DMS53 (cell line): ENCODE measurements around the gene ARHGEF2.
"Not testable (repeated sequence)": the region's sequence is repeated elsewhere in the genome, so short reads cannot be mapped to it uniquely, and the experiment has no call there.

Experiments used
- DNase-seq: peaks from one replicate; lab custom pipeline; 2025; lab: John Stamatoyannopoulos, UW

The ARHGEF2 gene

DNA sequence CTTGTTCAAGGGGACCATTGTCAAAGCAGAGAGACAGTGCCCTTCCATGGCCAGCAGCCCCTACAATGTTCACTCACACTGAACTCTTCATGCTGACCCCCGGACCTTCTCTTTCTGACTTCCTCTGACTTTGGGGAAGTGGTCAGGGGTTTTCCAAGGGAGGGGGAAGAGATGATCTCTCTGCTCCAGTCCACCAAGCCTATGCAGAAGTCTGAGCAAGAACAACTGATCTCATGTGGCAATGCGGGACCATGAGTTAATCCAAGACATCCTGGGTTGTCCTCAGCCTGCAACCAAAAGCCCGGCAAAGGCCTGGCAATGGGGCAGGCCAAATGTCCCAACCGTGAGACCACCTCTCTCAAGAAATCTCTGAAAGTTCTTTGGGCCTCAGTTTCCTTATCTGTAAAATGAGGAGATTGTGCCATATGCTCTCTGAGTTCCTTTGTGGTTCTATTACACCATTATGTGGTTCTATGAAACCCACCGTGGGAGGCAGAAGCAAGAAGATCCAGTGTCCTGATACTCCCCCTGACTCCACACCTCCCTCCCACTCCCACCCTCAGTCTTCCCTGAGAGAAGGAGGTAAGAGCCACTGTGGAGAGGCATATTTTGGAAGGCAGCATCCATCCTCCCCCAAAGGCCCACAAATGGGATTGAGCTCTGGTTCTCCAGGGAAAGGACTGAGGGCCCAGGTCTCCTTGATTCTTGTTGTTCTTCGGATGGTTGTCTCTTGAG, 11.8 kb upstream of the ARHGEF2 start:
- no peak for DNase-seq

DNA sequence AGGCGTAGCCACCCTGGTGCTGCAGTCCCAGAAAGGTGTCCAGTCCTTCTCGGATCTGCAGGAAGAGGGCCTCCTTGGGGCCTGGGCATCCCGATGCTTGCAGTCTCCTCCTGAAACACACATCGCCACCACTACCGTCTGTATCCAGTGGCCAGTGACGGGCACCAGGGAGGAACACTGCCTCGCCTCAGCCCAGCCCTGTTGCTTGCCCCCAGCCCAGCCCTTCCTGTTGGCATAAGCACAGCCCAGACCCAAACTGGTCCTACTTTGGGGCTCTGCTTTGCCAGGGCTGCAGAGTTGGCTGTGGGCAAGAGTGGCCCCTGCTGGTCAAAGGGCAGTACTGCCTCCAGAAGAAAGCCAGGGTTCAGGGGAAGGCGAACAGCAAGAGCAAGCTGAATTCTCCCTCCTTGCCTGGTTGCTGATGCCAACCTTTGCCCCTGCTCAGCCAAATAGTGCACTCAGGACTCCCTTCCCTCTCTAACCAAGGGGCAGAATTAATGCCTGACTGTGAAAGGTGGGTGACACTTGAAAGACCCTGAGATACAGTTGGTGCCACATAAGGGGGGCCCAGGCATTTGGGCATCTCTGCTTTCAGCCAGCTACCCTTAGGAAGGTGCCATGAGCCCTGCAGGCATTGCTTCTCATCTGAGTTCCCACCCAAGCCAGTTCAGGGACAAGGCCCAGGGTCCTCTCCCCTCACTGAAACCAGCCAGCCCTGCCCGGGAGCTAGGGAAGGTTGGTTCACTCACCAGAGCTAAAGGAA, 11.1 kb upstream of the ARHGEF2 start:
- peak; percentile 80 for DNase-seq

DNA sequence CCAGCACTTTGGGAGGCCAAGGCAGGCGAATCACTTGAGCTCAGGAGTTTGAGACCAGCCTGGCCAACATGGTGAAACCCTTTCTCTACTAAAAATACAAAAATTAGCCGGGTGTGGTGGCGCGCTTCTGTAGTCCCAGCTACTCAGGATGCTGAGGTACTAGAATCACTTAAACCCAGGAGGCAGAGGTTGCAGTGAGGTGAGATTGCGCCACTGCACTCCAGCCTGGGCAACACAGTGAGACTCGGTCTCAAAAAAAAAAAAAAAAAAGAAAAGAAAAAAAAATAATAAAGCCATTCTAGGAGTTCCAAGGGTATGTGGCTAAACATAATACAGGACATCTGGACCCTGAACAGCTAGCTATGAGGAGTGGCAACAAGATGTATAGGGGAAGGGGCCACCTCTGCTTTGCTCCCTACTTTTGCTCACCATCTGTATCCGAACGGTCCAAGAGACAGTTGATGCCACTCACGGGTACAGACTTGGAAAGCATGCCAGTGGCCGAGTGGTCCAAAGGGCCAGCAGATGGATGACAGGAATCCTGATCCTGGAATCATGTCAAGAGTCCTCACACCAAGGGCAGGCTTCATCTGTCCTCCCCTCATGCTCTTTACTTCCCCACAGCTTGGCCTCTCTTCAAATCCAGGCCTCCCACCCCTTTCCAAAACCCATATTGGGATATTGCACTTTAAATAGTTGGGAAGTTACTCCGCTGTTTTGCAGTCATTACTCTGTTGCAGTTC, 6.7 kb upstream of the ARHGEF2 start:
- DNase-seq: not testable (repeated sequence)

- DNase-seq: peak; percentile 93
Measured at GRCh38 chr1:155984341-155984740, 6.0 kb upstream of the ARHGEF2 start.

DNA sequence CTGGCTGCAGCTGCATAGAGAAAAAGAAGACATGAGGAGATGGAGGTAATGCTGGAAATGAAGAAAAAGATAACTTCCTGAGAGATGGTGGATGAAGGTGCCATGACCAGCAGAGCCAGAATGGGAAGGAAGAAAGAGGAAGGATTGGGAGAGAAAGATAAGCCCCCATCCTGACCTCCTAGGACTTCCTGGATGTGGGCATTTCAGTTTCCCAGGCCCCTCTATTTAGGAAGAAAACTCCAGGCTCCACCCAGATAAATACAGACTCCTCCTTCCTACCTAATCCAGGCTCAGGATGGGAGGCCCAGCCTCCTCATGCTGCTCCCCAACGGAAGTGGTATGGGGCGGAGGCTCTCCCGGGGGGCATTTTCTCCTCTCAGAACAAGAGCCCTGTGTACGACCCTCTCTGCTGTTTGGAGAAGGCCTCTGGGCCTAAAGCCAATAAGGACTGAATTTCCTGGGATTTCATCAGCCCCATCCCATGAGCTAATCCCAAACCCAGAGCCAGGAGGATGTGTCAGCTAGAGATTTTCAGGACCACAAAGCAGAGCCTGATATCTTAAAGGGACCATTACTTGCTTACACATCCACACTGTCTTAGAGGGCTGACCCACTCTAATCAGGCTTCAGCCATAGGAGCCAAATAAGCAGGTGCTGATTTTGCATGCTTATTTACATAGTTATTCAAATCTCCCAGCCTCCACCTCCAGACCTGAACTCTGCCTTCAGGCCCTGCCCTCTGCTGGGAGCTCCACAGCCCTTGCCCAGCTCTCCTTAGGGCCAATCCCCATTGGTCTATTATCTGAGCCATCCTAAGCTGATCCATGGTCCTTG, 5.1 kb upstream of the ARHGEF2 start:
- DNase-seq: peak; percentile 68

GRCh38 chr1:155982106-155982505, 3.8 kb upstream of the ARHGEF2 start:
- no peak for DNase-seq

- no peak for DNase-seq
Measured at GRCh38 chr1:155981266-155982088, 3.1 kb upstream of the ARHGEF2 start.

DNA sequence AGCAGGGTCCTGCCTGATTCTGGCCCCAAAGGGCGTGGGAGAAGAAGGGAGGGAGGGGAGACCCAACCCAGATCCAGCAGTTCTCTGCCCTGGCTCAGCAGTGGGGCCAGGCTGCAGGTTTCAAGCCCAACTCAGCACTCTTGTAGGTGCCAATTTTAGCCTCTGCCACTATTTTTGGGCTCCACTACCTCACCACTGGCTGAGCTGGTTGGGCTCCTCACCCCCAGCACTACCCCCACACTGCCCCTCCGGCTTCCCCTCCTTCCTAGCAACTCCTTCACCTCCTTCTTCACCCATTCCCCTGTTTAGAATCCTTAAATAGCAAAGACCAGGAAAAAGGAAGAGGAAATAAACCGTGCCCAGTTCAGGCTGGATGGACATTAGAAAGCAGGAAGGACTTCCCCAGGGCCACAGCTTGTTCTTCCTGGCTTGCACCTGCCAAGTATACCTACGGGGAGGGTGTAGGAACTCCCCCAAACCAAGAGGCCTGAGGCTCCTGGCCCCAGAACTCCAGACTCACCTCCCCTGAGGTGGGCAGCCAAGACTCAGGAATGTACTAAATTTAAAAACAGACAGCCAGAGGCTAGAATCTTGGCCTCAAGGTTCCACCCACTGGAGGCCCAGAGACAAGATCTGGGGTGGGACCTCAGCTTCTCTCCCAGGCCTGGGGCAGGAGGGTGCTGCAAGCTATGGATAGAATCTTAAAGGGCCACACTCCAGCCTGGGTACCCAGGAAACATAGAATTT, 1.4 kb upstream of the ARHGEF2 start:
- DNase-seq: peak; percentile 19

DNA sequence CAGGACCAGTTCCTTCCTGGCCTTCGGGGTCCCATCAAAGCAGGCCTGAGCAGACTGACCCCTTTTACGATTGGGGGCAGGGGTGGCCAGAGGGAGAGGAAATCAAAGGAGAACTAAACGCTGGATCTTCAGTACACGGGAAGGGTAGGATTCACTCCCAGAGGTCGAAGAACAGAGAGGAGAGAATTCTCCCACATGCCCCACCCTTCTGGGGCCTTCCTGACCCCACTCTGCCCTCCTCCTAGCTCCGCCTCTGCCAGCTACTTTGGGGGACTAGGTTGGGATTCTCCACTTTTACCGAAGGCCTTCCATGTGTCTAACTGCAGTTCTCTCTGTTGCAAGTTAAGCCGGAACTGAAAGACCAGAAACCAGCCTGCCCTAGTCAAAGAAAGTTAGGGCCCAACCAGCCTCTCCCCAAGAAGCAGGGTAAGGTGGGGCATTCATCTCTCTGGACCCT, 654 bp upstream of the ARHGEF2 start:
- DNase-seq: no peak

- peak; percentile 63 for DNase-seq
Measured at GRCh38 chr1:155977690-155978324, 540 bp downstream of the ARHGEF2 start.

- DNase-seq: peak; percentile 44
Measured at GRCh38 chr1:155976913-155977689, 1.2 kb downstream of the ARHGEF2 start.

DNA sequence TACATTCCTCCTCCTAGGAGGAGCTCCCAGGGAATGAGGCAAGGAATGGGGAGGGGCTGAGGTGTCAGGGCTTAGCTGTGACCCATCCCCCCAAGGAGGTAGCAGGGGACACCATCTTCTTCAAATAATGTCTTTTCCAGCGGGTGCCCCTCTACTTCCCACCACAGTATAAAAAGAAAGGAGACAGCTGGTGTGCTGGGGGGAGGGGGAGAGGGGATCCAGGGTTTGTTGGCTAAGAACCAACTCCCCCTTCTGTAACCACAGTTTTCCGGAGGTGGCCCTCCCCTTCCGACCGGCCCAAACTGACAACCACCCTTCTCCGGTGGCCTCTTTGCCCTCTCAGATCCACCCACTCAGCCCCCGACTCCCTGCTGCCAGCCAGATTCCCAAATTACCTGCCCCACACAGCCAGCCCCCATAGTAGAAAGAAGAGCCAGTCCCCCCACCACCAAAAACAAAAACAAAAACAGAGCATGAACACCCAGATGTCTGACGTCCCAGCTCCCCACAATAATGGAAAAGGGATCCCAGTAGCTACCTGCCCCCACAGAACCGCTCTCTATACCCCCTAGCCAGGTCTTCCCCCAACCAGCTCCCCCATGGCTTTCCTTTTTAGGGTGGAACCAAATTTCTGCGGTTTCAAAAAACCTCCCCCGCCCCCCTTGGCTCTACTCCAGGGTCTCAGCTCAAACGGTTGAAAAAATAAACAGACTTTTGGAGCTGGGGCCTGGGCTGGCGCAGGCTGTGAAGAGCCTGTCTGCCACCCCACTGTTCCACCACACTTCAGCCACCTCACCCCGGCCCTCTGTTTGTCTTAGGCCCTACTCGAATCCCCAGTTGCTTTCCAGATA, 2.1 kb downstream of the ARHGEF2 start:
- no peak for DNase-seq

DNA sequence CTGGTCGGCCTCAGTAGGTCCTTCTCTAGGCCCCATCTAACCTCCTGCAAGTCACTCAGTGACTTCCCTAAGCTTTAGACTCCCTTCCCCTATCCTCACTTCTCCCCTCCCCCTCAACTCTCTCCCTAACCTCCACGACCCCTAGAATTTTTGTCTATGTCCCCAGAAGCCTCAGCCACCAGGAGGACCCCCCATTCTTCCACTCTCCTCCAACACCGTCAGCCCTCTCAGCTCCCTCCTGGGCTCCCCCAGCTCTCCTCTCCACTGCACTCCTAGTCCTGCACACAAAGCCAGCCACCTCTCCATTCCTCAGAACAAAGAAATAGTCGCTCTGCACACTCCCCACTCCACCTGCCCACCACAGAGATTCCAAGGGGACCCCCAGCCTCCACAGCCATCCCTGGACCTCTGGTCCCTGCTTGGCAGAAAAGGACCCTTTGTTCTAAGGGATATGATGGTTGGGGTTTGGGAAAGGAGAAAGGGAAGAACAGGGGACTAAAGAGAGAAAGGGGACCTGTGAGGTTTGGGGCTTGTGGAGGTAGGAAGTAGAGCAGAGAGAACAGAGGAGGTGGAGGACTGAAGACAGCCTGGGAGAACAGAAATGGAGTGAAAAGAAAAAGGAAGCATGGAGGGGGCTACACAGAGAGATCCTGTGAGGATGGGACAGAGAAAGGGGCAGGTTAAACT, 2.8 kb downstream of the ARHGEF2 start:
- DNase-seq: no peak

GRCh38 chr1:155974208-155975115, 3.9 kb downstream of the ARHGEF2 start:
- no peak for DNase-seq

GRCh38 chr1:155973723-155974122, 4.6 kb downstream of the ARHGEF2 start:
- no peak for DNase-seq
